OCI-LY7 (cell line): ENCODE results near the gene TASP1. TPM values are rescaled to one million over a fixed set of nuclear protein-coding genes. Genes with fewer than 3 reads are reported as not detected.

ENCODE experiments used
- BruUV-seq: library from RNA; stranded (reverse); fragments of 400-500 nt; replicated peaks from 2 replicates; lab custom pipeline; 2021; lab: Mats Ljungman, UMichigan
- CTCF ChIA-PET: fragments of 300-600 bp; sonication (Branson Sonifier 250); formaldehyde crosslinking; loops from one replicate; lab custom pipeline; 2022; ENCODE audit warnings: antibody characterized with exemption; ENCODE audit not compliant: unreplicated experiment; lab: Charles Lee
- POLR2A ChIA-PET: fragments of 300-600 bp; sonication (Branson Sonifier 250); formaldehyde crosslinking; loops from one replicate; lab custom pipeline; 2022; ENCODE audit warnings: antibody characterized with exemption; lab: Charles Lee
- DNase-seq: peaks from one replicate; pipeline ENCODE4 v3.0.0-alpha.2; 2015; ENCODE audit warnings: low spot score
- H2AFZ ChIP-seq: fragments of 200-600 bp; sonication (generic), shearing (Covaris generic); 2 replicates; pipeline ENCODE4 v1.6.1; 2014; ENCODE audit warnings: mild to moderate bottlenecking, antibody characterized with exemption, low read length, moderate library complexity
- H3K27ac ChIP-seq: fragments of 200-600 bp; sonication (generic); 2 replicates; pipeline ENCODE4 v1.5.1; 2014; ENCODE audit warnings: mixed run types, low read depth, mild to moderate bottlenecking, moderate library complexity, low read length, inconsistent platforms; ENCODE audit not compliant: poor library complexity, severe bottlenecking
- H3K36me3 ChIP-seq: fragments of 200-600 bp; sonication (generic); 2 replicates; pipeline ENCODE4 v1.6.1; 2014; ENCODE audit warnings: mild to moderate bottlenecking, antibody characterized with exemption, low read length, moderate library complexity, mixed read lengths; ENCODE audit not compliant: insufficient read depth
- H3K4me1 ChIP-seq: fragments of 200-600 bp; sonication (generic); 2 replicates; pipeline ENCODE4 v1.5.1; 2014; ENCODE audit warnings: mild to moderate bottlenecking, low read length; ENCODE audit not compliant: insufficient read depth, poor library complexity, severe bottlenecking
- H3K4me2 ChIP-seq: fragments of 200-600 bp; sonication (generic); 2 replicates; pipeline ENCODE4 v1.6.1; 2014; ENCODE audit warnings: mild to moderate bottlenecking, low read length
- H3K4me3 ChIP-seq: fragments of 200-600 bp; sonication (generic); 2 replicates; pipeline ENCODE4 v1.5.1; 2014; ENCODE audit warnings: mild to moderate bottlenecking, low read depth, low read length; ENCODE audit not compliant: poor library complexity, severe bottlenecking
- H3K79me2 ChIP-seq: fragments of 200-600 bp; sonication (generic); 2 replicates; pipeline ENCODE4 v1.6.1; 2016; ENCODE audit warnings: low read depth, mild to moderate bottlenecking, low read length, moderate library complexity, mixed read lengths; ENCODE audit not compliant: insufficient read depth
- H3K9me2 ChIP-seq: fragments of 200-600 bp; sonication (generic); 2 replicates; pipeline ENCODE4 v1.6.1; 2016; ENCODE audit warnings: mild to moderate bottlenecking, low read length, mixed read lengths; ENCODE audit not compliant: insufficient read depth
- H3K9me3 ChIP-seq: fragments of 200-600 bp; sonication (generic); 2 replicates; pipeline ENCODE4 v1.6.1; 2014; ENCODE audit warnings: mild to moderate bottlenecking, mixed run types, low read length, mixed read lengths
- H4K20me1 ChIP-seq: fragments of 200-600 bp; sonication (generic); 2 replicates; pipeline ENCODE4 v1.6.1; 2014; ENCODE audit warnings: mild to moderate bottlenecking, antibody characterized with exemption, low read length, moderate library complexity, mixed read lengths; ENCODE audit not compliant: insufficient read depth
- CTCF ChIP-seq: fragments of 200-600 bp; sonication (generic); conservative IDR thresholded peaks from 2 replicates; pipeline ENCODE4 v1.5.1; 2014; ENCODE audit warnings: mild to moderate bottlenecking, antibody characterized with exemption, low read length, moderate library complexity, mixed read lengths
- EZH2phosphoT487 ChIP-seq: fragments of 200-600 bp; sonication (generic); IDR thresholded peaks from 2 replicates; pipeline ENCODE4 v1.6.1; 2018; ENCODE audit warnings: low read depth, borderline replicate concordance, mild to moderate bottlenecking, mixed run types, antibody characterized with exemption, low read length, moderate library complexity, mixed read lengths
- intact Hi-C: fragments of 100-400 bp; cut with micrococcal nuclease; formaldehyde crosslinking; loops from one replicate; pipeline ENCODE4 v1.10.0; 2022; ENCODE audit not compliant: unreplicated experiment
- total RNA-seq, 2 experiments: library from RNA; depleted of rRNA in 1 of 2; stranded (reverse); fragments of >200 nt in 1 of 2; shearing (Covaris generic) in 1 of 2; gene quantifications; 2 replicates each; pipeline ENCODE4 v1.2.3, GENCODE V29; 2014 to 2022

The TASP1 gene
- total RNA-seq, 2 experiments from 2014 or later, result 12.9 to 15.5 TPM

- Histone ChIP-seq H3K9me2 (no peaks in the 10 kb centered on the region), H3K79me2 (no peaks in the 10 kb centered on the region), H3K4me3 (no peak overlapping the region), H4K20me1 (no peaks in the 10 kb centered on the region), H3K9me3 (no peaks in the 10 kb centered on the region), H2AFZ (no peak overlapping the region), H3K4me2 (no peak overlapping the region), H3K27ac (no peak overlapping the region), H3K36me3 (no peaks in the 10 kb centered on the region), H3K4me1 (no peaks in the 10 kb centered on the region)
- no TSS peak for BruUV-seq
- intact Hi-C loops, result no loop called here
- POLR2A ChIA-PET, result interaction anchor here (0.6 to 1.5 kb wide), 2 partner anchors 62 to 312 kb away, joined by 3 read pairs; no protein-coding TSS in a partner anchor
- DNase-seq, result no peak
- TF ChIP-seq CTCF (no peak), EZH2phosphoT487 (no peak)
- CTCF ChIA-PET, result no interaction called here
These were observed 176.8 kb downstream of the TASP1 start for GRCh38 chr20:13461849-13462458.

GRCh38 chr20:13458860-13459451, 179.8 kb downstream of the TASP1 start:
- no peak overlapping the region for H3K27ac ChIP-seq
- H3K36me3 ChIP-seq, result no peaks in the 10 kb centered on the region
- intact Hi-C loops, result loop anchor here (5.0 kb wide), 1 partner anchor 313 kb away; no protein-coding TSS in a partner anchor
- H3K4me2 ChIP-seq, result no peak overlapping the region
- H3K79me2 ChIP-seq, result no peaks in the 10 kb centered on the region
- no peak overlapping the region for H2AFZ ChIP-seq
- BruUV-seq, result no TSS peak
- H4K20me1 ChIP-seq, result no peaks in the 10 kb centered on the region
- H3K9me3 ChIP-seq, result no peaks in the 10 kb centered on the region
- TF ChIP-seq EZH2phosphoT487, result no peak
- TF ChIP-seq CTCF, result peak; percentile 88
- ChIA-PET POLR2A (no interaction called here), CTCF (no interaction called here)
- no peaks in the 10 kb centered on the region for H3K4me1 ChIP-seq
- DNase-seq, result peak; percentile 26
- no peaks in the 10 kb centered on the region for H3K9me2 ChIP-seq
- no peak overlapping the region for H3K4me3 ChIP-seq

- Histone ChIP-seq H3K9me3 (no peaks in the 10 kb centered on the region), H2AFZ (no peak overlapping the region), H3K4me2 (no peak overlapping the region), H3K27ac (no peak overlapping the region), H3K9me2 (no peaks in the 10 kb centered on the region), H3K4me1 (no peaks in the 10 kb centered on the region), H3K36me3 (no peaks in the 10 kb centered on the region), H4K20me1 (no peaks in the 10 kb centered on the region), H3K4me3 (no peak overlapping the region), H3K79me2 (no peaks in the 10 kb centered on the region)
- TF ChIP-seq CTCF (no peak), EZH2phosphoT487 (no peak)
- DNase-seq, result no peak
- CTCF ChIA-PET, result no interaction called here
- intact Hi-C loops, result loop anchor here (5.0 kb wide), 1 partner anchor 315 kb away; no protein-coding TSS in a partner anchor
- no TSS peak for BruUV-seq
- POLR2A ChIA-PET, result no interaction called here
These were observed 181.2 kb downstream of the TASP1 start for GRCh38 chr20:13457487-13457886.
